Measurements from ENCODE around the gene CCR8.
"Not testable (repeated sequence)": the region's sequence is repeated elsewhere in the genome, so short reads cannot be mapped to it uniquely, and the experiment has no call there.

CCR8 gene

GRCh38 chr3:39351134-39351533 lies 21.6 kb downstream of the CCR8 start:
- DNase-seq: not testable (repeated sequence)

- DNase-seq: not testable (repeated sequence)
These were observed 23.8 kb downstream of the CCR8 start for GRCh38 chr3:39353168-39353927.

GRCh38 chr3:39358333-39358732 lies 28.8 kb downstream of the CCR8 start:
- DNase-seq: no peak

- no peak for DNase-seq
These were observed 31.9 kb downstream of the CCR8 start for GRCh38 chr3:39361252-39361927.

GRCh38 chr3:39362192-39362591 lies 32.7 kb downstream of the CCR8 start:
- peak; percentile 33 for DNase-seq

- DNase-seq: peak; percentile 30
These were observed 33.3 kb downstream of the CCR8 start for GRCh38 chr3:39362812-39363211.

GRCh38 chr3:39370450-39370849 lies 40.9 kb downstream of the CCR8 start:
- DNase-seq: not testable (repeated sequence)

- no peak for DNase-seq
These were observed 43.3 kb downstream of the CCR8 start for GRCh38 chr3:39372833-39373232.

- DNase-seq: no peak
These were observed 47.6 kb downstream of the CCR8 start for GRCh38 chr3:39376959-39377634.

- DNase-seq: no peak
These were observed 48.6 kb downstream of the CCR8 start for GRCh38 chr3:39378088-39378487.

- DNase-seq: no peak
These were observed 49.7 kb downstream of the CCR8 start for GRCh38 chr3:39378957-39379777.

- no peak for DNase-seq
These were observed 50.3 kb downstream of the CCR8 start for GRCh38 chr3:39379778-39380155.

GRCh38 chr3:39381432-39381831 lies 51.9 kb downstream of the CCR8 start:
- DNase-seq: no peak

Measured in NCI-H774 (cell line).